Osteoblast (primary cell): ENCODE measurements around the gene DCDC2C. TPM values are rescaled to one million over a fixed set of nuclear protein-coding genes. Genes with fewer than 3 reads are reported as not detected.

Experiments used
- DNase-seq: peaks from one replicate; pipeline ENCODE4 v3.0.0; 2011; ENCODE audit warnings: low spot score, mixed read lengths; ENCODE audit not compliant: insufficient read length; ENCODE audit errors: missing footprints
- H2AFZ ChIP-seq: 2 replicates; pipeline ENCODE4 v1.6.0; 2011; ENCODE audit warnings: mild to moderate bottlenecking, low read length
- H3K27ac ChIP-seq: 2 replicates; pipeline ENCODE4 v1.5.1; 2011; ENCODE audit warnings: mild to moderate bottlenecking, low read depth, low read length, moderate library complexity
- H3K27me3 ChIP-seq: 2 replicates; pipeline ENCODE4 v1.6.0; 2012; ENCODE audit warnings: mild to moderate bottlenecking, control low read depth, inconsistent platforms, low read length, moderate library complexity; ENCODE audit not compliant: insufficient read depth
- H3K36me3 ChIP-seq: 2 replicates; pipeline ENCODE4 v1.5.1; 2011; ENCODE audit warnings: mild to moderate bottlenecking, low read length, control low read depth, moderate library complexity; ENCODE audit not compliant: insufficient read depth
- H3K4me1 ChIP-seq: 2 replicates; pipeline ENCODE4 v1.5.1; 2011; ENCODE audit warnings: mild to moderate bottlenecking, low read length, control low read depth, moderate library complexity; ENCODE audit not compliant: insufficient read depth
- H3K4me2 ChIP-seq: 2 replicates; pipeline ENCODE4 v1.6.0; 2011; ENCODE audit warnings: mild to moderate bottlenecking, low read length; ENCODE audit not compliant: insufficient read depth
- H3K4me3 ChIP-seq: fragments of 200-600 bp; sonication (generic); 3 replicates; pipeline ENCODE4 v1.5.1; 2012; ENCODE audit warnings: mild to moderate bottlenecking, low read length, inconsistent platforms; ENCODE audit not compliant: insufficient read depth
- H3K79me2 ChIP-seq: 2 replicates; pipeline ENCODE4 v1.6.0; 2012; ENCODE audit warnings: mild to moderate bottlenecking, low read length, control low read depth, inconsistent platforms; ENCODE audit not compliant: insufficient read depth
- H3K9me3 ChIP-seq: 2 replicates; pipeline ENCODE4 v1.5.1; 2011; ENCODE audit warnings: low read depth, low read length, control low read depth
- H4K20me1 ChIP-seq: 2 replicates; pipeline ENCODE4 v1.6.0; 2012; ENCODE audit warnings: mild to moderate bottlenecking, low read length, control low read depth; ENCODE audit not compliant: insufficient read depth
- total RNA-seq: library from RNA; depleted of rRNA; stranded (reverse); fragments of >200 nt; gene quantifications from 2 replicates; pipeline ENCODE4 v1.2.3, GENCODE V29; 2012
- TF ChIP-seq, protein P1 (sequence below): IDR thresholded peaks from 2 replicates; pipeline ENCODE4 v1.5.1; 2011; ENCODE audit warnings: mild to moderate bottlenecking, low read depth, low read length, moderate library complexity; ENCODE audit errors: extremely low read depth

DCDC2C gene
- total RNA-seq, 1 donor: not detected

DNA sequence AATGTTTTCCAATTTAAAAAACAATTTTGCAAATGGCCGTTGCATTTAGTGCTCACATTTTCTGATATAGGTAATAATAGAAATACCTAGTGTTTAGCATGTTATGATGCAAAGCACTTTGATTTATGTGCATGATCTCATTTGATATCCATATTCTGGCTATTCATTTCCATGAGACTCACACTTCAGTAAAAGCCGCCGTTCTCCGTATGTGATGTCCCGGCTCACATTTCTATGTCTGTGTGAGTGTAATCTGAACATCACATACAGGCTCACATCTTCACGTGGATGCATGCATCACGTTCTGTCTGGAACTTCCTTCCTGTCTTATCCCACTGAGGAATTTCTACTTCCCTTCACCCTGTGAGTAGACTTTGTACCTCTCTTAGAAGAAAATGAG is 45.8 kb downstream of the DCDC2C start:
- Histone ChIP-seq H3K27ac (no peak overlapping the region), H4K20me1 (no peaks in the 10 kb centered on the region)

DNA sequence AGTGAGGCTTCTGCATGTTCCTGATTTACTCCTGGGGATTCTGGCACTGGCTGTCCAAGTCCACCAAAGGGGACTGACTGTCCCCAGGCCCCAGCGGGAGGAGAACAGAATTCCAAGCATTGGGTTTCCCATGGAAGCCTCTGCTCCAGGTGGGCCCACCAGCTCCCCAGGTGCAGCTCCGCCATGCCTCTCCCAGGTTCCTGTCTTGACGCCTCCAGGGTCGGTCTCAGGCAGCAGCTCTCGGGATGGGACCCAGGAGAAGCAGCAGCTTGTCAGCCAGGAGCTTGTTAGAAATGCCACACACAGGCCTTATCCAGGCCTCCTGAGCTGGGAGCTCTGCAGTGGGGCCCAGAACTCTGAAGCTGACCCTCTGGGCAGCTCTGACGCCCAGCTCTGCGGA is 47.9 kb downstream of the DCDC2C start:
- H3K79me2 ChIP-seq: no peaks in the 10 kb centered on the region
- H3K36me3 ChIP-seq: no peaks in the 10 kb centered on the region
- no peak overlapping the region for H3K4me3 ChIP-seq
- no peak overlapping the region for H2AFZ ChIP-seq
- H3K27ac ChIP-seq: no peak overlapping the region
- H4K20me1 ChIP-seq: no peaks in the 10 kb centered on the region
- H3K9me3 ChIP-seq: peaks cover 2% of the 10 kb centered on the region
- no peak for DNase-seq
- H3K27me3 ChIP-seq: no peaks in the 10 kb centered on the region
- H3K4me2 ChIP-seq: no peak overlapping the region
- TF ChIP-seq, protein P1, sequence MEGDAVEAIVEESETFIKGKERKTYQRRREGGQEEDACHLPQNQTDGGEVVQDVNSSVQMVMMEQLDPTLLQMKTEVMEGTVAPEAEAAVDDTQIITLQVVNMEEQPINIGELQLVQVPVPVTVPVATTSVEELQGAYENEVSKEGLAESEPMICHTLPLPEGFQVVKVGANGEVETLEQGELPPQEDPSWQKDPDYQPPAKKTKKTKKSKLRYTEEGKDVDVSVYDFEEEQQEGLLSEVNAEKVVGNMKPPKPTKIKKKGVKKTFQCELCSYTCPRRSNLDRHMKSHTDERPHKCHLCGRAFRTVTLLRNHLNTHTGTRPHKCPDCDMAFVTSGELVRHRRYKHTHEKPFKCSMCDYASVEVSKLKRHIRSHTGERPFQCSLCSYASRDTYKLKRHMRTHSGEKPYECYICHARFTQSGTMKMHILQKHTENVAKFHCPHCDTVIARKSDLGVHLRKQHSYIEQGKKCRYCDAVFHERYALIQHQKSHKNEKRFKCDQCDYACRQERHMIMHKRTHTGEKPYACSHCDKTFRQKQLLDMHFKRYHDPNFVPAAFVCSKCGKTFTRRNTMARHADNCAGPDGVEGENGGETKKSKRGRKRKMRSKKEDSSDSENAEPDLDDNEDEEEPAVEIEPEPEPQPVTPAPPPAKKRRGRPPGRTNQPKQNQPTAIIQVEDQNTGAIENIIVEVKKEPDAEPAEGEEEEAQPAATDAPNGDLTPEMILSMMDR: no peak
- no peaks in the 10 kb centered on the region for H3K4me1 ChIP-seq

More for the DNA sequence above, 45.8 kb downstream of the DCDC2C start:
- Histone ChIP-seq H3K4me2 (no peak overlapping the region), H3K27me3 (no peaks in the 10 kb centered on the region), H3K4me3 (no peak overlapping the region), H3K36me3 (no peaks in the 10 kb centered on the region), H2AFZ (no peak overlapping the region), H3K79me2 (no peaks in the 10 kb centered on the region), H3K4me1 (no peaks in the 10 kb centered on the region), H3K9me3 (no peaks in the 10 kb centered on the region)
- TF ChIP-seq, protein P1: no peak
- no peak for DNase-seq

DNA sequence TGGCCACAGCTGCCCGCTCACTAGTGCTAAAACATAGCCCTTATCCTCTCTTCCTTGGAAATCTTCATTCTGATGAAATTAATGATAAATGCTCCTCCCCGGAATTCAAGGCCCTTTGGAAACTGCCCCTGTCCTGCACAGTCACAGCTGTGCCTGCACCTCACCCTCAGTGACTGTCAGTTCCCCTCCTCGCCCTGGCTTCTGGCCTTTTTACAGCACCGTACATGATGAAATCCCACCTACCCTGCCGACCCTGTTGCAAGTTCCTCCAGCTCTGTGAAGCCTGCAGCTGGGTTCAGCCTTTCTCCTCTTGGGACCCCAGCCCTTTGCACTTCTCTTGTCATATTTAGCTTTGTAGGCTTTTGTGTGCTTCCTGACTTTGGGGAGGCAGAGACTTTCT is 48.4 kb downstream of the DCDC2C start:
- Histone ChIP-seq H3K4me3 (no peak overlapping the region), H3K9me3 (peaks cover 2% of the 10 kb centered on the region), H3K4me2 (no peak overlapping the region), H3K36me3 (no peaks in the 10 kb centered on the region), H3K27ac (no peak overlapping the region), H4K20me1 (no peaks in the 10 kb centered on the region), H3K4me1 (no peaks in the 10 kb centered on the region), H3K79me2 (no peaks in the 10 kb centered on the region), H2AFZ (no peak overlapping the region), H3K27me3 (no peaks in the 10 kb centered on the region)
- TF ChIP-seq, protein P1: no peak
- no peak for DNase-seq

DNA sequence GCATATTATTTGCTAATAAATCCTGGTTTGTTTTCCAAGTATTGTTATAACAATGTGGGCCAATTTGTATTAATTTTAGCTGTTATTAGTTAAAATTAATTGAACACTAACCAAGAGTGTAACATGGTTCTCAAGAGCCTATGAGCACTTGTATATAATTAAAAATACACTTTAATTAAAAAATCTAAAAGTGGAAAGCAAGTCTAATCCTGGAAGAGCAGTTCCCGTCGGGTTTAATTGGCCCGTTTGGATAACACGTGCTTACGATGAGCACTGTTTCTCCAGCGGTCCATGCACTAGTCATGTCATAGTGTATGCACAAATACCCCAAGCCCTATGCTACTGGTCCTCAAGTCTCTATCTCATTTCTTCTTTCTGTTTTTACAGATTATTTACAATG is 49.0 kb downstream of the DCDC2C start:
- Histone ChIP-seq H3K9me3 (peaks cover 2% of the 10 kb centered on the region), H3K4me3 (no peak overlapping the region), H4K20me1 (no peaks in the 10 kb centered on the region), H3K27ac (no peak overlapping the region), H3K4me2 (no peak overlapping the region), H3K4me1 (no peaks in the 10 kb centered on the region), H2AFZ (no peak overlapping the region), H3K36me3 (no peaks in the 10 kb centered on the region), H3K27me3 (no peaks in the 10 kb centered on the region), H3K79me2 (no peaks in the 10 kb centered on the region)
- TF ChIP-seq, protein P1: no peak
- DNase-seq: no peak
